HG02763 (cell line): ENCODE results near the gene HNRNPH2.

Experiments
- ATAC-seq: cut with Tn5 transposase; IDR thresholded peaks from one replicate; pipeline ENCODE4 v1.9.1; 2021; ENCODE audit warnings: mild to moderate bottlenecking, moderate library complexity; ENCODE audit not compliant: unreplicated experiment

Gene HNRNPH2

DNA sequence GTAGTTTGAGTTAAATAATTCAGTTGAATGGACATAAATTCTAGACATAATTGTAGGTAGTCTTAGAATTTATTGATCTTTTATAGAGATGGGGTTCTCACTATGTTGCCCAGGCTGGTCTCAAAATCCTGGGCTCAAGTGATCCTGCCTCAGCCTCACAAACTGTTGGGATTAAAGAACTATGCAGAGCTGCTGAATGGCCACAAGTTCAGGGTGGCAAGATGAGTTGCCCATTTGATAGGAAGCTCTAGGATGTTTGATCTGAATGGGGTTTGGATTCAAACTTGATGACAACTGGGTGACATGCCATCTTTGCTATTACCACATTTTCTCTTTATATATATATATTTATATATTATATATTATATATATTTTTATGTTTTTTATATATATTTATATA lies 13.7 kb upstream of the HNRNPH2 start:
- ATAC-seq = no peak

DNA sequence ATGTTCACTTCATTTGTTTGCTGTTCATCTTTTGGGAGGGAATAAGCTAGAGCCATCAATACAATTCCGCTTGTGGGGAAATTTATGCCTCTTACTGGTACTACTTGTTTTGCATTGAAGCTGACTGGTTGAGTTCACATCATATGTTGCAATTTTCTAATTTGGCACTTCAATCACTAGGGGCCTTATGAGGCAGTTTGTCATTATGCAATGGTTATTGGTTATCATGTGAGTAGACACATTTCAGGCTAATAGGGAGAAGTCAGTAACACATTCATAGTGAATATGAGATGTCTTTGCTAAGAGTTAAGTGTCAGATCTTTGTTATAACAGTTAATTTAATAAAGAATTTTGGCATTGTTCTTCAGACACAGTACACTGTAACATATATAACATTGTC lies 12.2 kb upstream of the HNRNPH2 start:
- ATAC-seq = no peak

DNA sequence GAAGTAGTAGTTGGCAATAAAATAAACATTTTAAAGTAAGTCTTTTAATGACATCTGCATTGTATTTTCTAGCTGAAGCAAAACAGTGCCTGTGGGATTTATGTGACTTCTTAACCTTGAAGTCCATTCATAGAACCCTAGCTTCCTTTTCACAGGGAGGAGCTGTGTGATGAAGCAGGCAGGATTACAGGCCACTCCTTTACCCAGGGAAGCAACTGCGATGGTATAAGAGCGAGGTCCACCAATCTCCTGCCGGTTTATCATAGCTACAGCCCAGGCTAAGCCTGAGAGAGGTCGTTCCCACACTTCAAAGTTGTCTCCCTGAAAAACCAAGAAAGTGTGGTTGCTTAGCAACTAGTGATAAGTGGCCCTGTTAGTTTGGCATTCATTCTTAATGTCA lies 10.2 kb upstream of the HNRNPH2 start:
- no peak for ATAC-seq

DNA sequence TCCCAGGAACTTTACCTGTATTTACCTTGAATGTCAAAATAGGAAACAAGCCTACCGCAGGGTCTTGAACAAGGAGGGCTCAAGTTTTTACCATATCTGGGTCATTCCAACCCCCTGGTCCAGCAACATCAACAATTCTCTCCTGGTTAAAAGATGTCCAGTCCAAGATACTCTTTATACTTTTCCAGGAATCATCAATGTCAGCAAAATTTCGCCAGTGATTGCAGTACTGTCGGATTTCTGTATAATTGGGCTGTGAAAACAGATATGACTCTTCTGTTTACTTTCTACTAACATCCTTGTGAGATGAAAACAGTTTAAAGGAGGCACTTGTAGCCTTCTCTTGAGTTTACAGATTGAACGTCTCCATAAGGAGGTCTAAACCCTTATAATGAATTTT lies 9.3 kb upstream of the HNRNPH2 start:
- ATAC-seq = no peak

DNA sequence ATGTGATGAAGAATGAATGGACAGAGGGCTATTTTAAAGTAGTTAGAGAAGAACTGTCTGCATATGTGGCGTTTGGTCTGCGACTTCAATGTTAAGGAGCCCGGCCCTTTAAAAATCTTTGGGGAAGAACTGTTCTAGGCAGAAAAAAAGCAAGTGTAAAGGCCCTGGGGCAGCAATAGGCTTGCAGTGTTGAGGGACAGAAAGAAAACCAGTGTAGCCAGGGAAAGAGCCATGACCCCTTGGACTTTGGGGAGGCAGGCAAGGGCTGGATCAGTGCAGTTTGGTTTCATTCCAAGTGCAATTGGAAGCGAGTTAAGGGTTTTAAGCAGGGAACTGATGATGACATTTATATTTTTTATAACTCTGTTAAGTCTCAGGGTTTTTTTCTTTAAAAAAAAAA lies 8.2 kb upstream of the HNRNPH2 start:
- no peak for ATAC-seq

DNA sequence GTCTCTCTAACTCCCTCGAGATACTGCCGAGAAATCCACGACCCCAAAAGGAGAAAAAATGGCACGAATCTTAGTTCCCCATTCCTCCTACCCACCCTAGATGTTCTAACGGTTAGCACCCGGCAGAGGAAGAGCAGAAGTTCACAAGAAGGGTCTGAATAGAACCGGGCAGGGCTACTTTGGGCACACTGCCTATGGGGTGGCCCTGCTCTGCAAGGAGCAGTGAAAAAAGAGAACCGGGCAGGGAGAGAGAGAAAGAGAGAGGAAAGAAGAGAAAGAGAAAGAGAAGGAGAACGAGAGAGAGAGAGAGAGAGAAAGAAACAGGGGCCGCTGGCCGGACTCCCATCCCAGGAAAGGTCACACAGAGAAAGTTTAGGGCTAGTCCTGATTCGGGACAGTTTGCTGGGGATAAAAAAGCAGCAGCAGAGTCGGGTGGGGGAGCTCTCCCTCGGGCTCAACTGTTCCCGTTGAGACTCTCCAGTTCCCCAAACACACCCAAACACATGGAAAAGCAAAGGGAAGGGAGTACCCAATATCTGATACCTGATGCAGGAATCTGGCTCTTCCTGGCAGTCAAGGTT lies 765 bp upstream of the HNRNPH2 start:
- no peak for ATAC-seq

DNA sequence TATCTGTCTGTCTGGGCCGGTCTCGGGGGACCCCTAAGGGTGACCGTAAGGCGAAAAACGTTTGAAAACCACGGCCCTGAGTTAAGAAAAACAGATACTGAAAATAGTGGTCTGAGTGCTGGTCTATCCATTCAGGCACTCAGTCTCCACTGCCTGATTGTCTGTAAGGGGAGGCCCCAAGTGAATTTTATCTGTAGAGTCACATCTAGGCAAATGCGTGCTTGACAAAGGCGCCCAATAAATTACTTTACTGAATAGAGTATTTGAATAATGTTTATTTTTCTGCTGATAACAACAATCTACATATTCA lies 465 bp downstream of the HNRNPH2 start:
- ATAC-seq = no peak

DNA sequence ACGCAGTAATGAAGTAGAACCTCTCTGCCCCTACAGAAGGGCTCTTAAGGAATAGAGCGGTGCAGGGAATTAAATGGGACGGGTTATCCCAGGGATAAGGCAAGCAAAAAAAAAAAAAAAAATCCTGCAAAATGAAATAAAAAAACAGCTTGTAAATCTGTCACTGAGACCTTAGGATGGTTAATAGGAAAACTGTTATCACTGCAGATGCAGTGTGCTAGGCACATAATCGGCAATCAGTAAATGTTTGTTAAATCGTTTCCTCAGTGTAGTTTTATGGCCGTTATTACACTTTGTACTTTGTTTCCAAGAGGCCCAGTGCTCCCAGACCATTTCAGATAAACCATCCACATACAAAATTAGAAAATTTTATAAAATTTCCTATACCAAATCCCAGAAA lies 1.0 kb downstream of the HNRNPH2 start:
- ATAC-seq = no peak

DNA sequence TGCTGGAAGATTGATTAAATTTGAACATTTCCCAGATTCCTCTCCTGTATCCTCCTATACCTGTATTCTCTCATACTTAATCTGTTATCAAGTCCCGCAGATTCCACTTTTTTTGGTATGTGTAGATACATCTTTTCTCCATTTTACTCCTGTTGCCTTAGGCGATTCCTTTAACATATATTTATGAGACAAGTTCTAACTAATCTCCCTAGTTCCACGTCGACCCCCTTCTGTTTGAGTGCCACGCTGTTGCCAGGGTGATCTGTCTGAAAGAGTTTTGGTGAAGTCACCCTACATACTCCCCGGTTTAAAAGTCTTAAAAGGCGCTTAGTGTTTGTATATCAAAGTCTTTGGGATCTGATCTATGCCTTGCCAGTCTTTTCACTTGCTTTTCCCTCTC lies 2.4 kb downstream of the HNRNPH2 start:
- no peak for ATAC-seq

DNA sequence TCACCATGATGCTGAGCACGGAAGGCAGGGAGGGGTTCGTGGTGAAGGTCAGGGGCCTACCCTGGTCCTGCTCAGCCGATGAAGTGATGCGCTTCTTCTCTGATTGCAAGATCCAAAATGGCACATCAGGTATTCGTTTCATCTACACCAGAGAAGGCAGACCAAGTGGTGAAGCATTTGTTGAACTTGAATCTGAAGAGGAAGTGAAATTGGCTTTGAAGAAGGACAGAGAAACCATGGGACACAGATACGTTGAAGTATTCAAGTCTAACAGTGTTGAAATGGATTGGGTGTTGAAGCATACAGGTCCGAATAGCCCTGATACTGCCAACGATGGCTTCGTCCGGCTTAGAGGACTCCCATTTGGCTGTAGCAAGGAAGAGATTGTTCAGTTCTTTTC lies 4.0 kb downstream of the HNRNPH2 start:
- no peak for ATAC-seq

DNA sequence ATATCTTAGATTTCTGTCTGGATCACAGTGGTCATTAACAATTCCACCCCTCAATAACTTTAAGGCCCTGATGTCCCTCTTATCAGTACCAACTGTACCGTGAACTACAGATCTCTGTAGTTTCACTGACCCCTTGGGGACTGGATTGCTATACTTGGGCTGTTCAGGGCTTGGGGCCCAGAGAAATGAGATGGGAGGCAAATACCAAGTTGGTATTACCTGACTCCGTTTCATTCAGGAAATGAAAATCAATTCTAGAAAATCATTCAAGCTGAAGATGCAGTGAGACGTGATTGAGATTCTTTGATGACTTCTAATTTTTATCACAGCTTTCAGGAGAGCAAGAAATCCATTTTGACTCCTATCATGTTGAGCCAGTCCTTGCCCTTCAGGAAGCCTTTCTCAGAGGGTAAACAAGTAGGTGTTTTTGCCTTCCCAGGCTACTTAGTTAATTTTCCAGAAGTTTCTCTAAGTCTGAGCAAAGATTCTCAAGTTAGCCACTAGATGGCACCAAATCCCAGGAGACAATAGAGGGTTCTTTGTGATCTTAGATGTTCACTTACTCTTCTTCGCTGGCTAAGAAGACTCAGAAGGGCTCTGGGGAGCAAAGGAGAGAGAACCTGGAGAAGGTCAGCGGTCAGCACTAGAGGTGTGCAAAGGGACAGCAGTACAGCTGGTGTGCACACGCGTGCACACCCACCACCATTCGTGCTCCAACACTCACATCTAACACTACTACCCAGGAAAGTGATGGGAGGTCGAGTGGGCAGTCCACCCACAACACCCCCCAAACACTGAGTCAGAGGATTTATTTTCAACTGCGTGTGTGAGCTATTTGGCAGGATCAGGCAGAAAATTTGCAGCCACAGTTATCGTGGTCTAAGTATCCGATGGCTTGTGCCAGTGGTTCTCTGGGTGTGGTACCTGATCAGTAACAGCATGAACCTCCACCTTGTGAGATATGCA lies 7.4 kb downstream of the HNRNPH2 start:
- peak; percentile 61 for ATAC-seq

DNA sequence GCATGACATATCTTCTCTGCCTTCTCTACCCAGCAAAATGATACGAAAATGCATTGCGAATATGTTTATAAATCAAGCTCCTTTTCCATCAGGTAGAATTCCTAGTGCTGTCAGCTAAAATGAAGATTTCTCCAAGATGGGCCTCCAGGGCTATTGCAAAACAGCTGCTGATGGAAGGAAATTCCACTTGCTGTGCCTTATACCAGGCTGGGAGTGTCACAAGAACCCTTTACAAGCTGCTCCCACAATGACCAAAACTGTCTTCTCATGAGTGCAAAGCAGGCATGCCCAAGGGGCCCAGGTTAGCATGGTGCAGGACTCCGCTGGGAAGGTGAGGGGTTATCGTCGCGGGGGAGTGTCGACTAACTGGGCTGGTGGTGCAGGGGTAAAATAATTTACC lies 8.7 kb downstream of the HNRNPH2 start:
- no peak for ATAC-seq

DNA sequence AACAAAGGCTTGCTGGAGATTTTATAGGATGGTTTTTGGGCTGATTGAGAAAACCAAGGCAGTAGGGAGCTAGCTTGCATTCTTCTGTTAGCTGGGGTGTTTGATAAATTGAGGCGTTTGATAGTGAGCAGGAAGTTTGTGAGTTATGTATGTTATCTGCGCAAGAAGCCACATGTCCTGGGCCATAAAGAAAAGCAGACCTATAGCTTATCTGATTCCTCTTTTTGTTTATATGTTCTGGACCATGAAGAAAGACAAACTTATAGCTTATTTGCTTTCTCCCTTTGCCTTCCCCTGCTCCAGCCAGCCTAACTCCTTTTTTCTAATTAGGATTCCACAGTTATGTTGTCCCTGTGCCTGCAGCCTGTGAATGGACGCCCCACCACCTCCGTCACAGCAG lies 9.2 kb downstream of the HNRNPH2 start:
- no peak for ATAC-seq

DNA sequence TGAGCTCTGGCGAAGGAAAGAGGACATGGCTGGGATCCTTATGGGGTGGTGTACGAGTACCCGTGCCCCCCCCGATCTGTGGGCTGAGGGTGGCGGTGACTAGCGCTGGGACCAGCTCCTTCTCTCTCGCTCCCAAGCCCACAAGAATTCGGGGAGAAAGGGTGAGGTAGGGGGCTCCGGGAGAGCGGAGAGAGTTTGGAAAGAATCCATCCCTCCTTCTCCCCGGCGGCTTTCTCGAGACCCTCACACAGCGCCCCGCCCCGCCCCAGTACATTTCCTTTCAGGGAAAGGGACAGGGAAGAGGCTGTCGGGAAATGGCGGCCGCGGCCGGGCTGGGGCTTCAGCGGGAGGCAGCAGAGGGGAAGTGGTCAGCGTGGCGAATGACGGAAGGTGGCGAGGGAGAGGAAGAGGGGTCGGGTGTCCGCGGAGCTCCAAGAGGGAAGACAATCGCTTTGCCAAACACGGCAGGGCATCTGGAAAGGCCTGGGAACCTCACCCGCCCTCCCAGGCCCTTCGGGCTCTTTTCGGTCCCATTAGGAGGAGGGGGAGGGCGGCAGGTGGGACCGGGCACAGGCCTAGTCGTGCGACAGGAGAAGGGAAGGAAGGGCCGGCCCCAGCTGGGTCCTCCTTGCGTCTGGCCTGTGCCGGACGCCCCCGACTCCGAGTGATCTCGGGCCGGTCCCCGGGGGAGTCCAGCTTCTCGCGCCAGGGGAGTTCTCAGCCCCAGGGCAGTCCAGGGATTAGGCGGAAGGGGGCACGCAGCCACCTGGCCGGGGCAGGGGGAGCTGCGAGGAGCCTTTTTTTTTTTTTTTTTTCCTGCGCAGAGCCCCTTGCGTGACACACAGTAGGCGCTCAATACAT lies 10.2 kb downstream of the HNRNPH2 start:
- no peak for ATAC-seq

DNA sequence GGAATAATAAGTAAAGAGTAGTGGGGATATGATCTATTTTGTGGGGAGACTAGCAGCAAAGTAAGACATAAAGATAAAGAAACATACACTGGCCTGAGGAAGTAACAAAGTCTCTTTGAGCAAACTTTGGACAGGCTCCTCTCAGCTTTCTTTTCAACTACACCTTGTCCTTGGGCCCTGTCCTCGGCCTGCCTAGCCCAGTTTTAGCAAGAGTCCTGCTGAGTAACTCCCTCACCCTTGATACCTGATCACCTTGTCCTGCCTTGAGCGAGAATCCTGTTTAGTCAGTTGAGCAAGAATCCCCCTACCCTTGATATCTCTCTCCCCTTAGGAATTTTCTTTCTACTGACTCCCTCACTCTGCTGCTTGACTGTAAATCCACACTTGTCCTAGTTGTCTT lies 11.5 kb downstream of the HNRNPH2 start:
- ATAC-seq = no peak

DNA sequence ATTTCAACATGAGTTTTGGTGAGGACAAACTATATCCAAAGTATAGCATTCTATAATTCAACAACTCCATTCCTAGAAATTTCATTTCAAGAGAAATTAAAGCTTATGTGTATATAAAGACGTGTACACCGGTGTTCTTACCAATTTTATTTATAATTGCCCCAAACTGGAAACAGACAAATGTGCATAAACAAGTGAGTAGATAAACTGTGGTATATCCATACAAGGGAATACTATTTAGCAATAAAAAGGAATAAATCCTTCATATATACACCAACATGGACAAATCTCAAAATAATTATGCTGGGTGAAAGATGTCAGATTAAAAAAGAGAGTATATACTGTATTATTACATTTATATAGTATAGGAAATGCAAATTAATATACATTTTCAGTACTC lies 19.9 kb downstream of the HNRNPH2 start:
- ATAC-seq = no peak

DNA sequence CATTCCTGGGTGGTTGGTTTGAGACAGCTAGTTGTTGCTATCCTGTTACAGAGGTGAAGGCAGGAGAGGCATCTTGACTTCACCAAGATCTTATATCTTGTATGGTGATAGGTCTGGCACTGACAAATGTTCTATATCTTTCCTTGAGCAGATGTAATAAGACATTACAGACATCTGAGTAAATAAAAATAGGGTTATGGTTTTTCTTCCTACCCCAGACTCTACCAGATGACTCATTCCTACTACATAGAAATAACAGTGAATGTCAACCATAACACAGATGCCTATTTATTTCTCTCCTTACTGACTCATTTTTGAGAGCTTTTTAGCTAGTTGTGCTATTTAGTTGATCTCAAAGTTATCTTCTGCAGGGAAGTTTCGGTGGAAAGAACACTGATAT lies 21.9 kb downstream of the HNRNPH2 start:
- ATAC-seq = no peak

DNA sequence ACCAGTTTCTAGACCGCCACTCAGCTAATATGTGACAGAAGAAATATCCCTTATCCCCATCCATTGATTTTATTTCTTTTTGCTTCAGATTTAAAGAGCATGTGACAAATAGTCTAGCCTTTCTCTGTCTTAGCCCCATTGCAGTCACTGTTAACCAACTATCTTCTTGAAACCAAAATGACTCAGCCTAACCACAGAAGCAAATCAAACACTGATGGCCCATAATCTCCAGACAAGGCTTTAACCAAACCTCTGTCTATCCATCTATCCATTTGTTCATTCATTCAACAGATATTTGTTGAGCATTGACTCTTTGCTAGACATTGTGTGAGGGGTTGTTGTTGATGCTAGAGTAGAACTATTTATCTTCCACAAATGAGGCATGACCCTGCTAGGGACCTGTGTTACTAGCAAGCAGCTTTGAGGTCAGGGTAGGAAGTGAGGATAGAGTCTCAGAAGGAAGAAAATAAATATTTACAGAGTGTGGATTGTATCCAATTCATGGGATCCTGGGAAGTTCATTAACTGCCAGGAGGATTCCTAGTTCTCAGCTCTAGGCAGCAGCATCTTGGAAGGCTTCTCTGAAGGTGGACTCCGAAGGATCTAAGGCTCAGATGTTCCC lies 22.5 kb downstream of the HNRNPH2 start:
- ATAC-seq = peak; percentile 81

DNA sequence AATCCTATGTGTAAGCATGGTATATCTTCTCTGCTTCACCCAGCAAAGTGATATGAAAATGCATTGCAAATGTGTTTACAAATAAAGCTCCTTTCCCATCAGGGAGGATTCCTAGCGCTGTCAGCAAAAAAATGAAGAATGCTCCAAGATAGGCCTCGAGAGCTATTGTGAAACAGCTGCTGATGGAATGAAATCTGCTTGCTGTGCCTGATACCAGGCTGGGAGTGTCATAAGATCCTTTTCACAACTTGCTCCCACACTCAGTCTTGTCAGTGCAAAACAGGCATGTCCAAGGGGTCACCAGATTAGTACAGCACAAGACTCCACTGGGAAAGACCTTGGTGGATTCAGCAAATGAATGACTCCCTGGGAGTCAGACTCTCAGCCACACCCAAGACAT lies 34.1 kb downstream of the HNRNPH2 start:
- no peak for ATAC-seq

DNA sequence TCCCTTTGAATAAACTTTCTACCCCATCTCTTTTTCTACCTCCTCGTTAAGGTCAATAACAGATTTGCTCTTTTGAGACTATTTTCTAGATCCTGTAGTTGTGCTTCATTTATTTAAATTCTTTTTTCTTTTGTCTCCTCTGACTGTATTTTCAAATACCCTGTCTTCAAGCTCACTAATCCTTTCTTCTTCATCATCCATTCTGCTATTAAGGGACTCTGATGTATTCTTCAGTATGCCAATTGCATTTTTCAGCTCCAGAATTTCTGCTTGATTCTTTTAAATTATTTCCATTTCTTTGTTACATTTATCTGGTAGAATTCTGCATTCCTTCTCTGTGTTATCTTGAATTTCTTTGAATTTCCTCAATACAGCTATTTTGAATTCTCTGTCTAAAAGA lies 41.3 kb downstream of the HNRNPH2 start:
- no peak for ATAC-seq

DNA sequence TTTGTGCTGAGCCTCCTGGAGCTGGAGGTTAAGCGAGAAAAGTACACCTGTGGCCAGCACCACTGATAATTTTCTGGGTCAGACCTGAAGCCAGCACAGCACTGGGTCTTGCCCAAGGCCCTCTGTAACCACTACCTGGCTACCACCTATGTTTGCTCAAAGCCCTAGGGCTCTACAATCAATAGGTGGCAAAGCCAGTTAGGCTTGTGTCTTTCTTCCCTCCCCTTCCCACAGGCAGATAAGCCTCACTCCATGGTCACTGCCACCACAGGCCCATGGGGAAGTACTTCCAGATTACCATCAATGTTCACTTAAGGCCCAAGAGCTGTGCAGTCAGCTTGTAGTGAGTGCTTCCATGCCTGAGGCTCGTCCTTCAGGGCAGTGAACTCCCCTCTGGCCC lies 42.1 kb downstream of the HNRNPH2 start:
- ATAC-seq = no peak
